ENCODE results near the gene CDH22.

Gene CDH22

GRCh38 chr20:46240065-46240464, 68.2 kb downstream of the CDH22 start:
- no peak for DNase-seq (ENCODE audit: low spot score)

- DNase-seq (ENCODE audit: low spot score): no peak
Observed at GRCh38 chr20:46237736-46238135, 70.6 kb downstream of the CDH22 start.

- DNase-seq (ENCODE audit: low spot score): no peak
Observed at GRCh38 chr20:46237227-46237626, 71.1 kb downstream of the CDH22 start.

GRCh38 chr20:46235077-46235476, 73.2 kb downstream of the CDH22 start:
- DNase-seq (ENCODE audit: low spot score): no peak

- no peak for DNase-seq (ENCODE audit: low spot score)
Observed at GRCh38 chr20:46233701-46234100, 74.6 kb downstream of the CDH22 start.

GRCh38 chr20:46232539-46232938, 75.8 kb downstream of the CDH22 start:
- DNase-seq (ENCODE audit: low spot score): no peak

- peak; percentile 46 for DNase-seq (ENCODE audit: low spot score)
Observed at GRCh38 chr20:46230801-46231282, 77.5 kb downstream of the CDH22 start.

GRCh38 chr20:46230106-46230491, 78.2 kb downstream of the CDH22 start:
- DNase-seq (ENCODE audit: low spot score): no peak

- no peak for DNase-seq (ENCODE audit: low spot score)
Observed at GRCh38 chr20:46229478-46230105, 78.7 kb downstream of the CDH22 start.

- DNase-seq (ENCODE audit: low spot score): no peak
Observed at GRCh38 chr20:46228670-46229069, 79.6 kb downstream of the CDH22 start.

- no peak for DNase-seq (ENCODE audit: low spot score)
Observed at GRCh38 chr20:46227272-46227767, 81.0 kb downstream of the CDH22 start.

GRCh38 chr20:46226602-46227001, 81.7 kb downstream of the CDH22 start:
- DNase-seq (ENCODE audit: low spot score): no peak

GRCh38 chr20:46222521-46223007, 85.7 kb downstream of the CDH22 start:
- no peak for DNase-seq (ENCODE audit: low spot score)

GRCh38 chr20:46221256-46221833, 87.0 kb downstream of the CDH22 start:
- no peak for DNase-seq (ENCODE audit: low spot score)

- DNase-seq (ENCODE audit: low spot score): no peak
Observed at GRCh38 chr20:46220455-46221207, 87.7 kb downstream of the CDH22 start.

GRCh38 chr20:46219920-46220319, 88.4 kb downstream of the CDH22 start:
- DNase-seq (ENCODE audit: low spot score): no peak

- DNase-seq (ENCODE audit: low spot score): no peak
Observed at GRCh38 chr20:46219190-46219589, 89.1 kb downstream of the CDH22 start.

GRCh38 chr20:46218656-46219055, 89.6 kb downstream of the CDH22 start:
- DNase-seq (ENCODE audit: low spot score): no peak

GRCh38 chr20:46217583-46217982, 90.7 kb downstream of the CDH22 start:
- DNase-seq (ENCODE audit: low spot score): no peak

GRCh38 chr20:46216770-46217464, 91.4 kb downstream of the CDH22 start:
- DNase-seq (ENCODE audit: low spot score): no peak

- DNase-seq (ENCODE audit: low spot score): peak; percentile 33
Observed at GRCh38 chr20:46215913-46216707, 92.2 kb downstream of the CDH22 start.

Measured in GM03348 (cell line).